Endothelial cell of hepatic sinusoid (primary cell): ENCODE data around the gene VPREB1.
"Not testable (repeated sequence)": the region's sequence is repeated elsewhere in the genome, so short reads cannot be mapped to it uniquely, and the experiment has no call there.

Source experiments
- in situ Hi-C: cut with HindIII; loops from 2 replicates; pipeline ENCODE4 v1.10.0; 2017; ENCODE audit warnings: low sequenced_read_pairs

VPREB1 gene

DNA sequence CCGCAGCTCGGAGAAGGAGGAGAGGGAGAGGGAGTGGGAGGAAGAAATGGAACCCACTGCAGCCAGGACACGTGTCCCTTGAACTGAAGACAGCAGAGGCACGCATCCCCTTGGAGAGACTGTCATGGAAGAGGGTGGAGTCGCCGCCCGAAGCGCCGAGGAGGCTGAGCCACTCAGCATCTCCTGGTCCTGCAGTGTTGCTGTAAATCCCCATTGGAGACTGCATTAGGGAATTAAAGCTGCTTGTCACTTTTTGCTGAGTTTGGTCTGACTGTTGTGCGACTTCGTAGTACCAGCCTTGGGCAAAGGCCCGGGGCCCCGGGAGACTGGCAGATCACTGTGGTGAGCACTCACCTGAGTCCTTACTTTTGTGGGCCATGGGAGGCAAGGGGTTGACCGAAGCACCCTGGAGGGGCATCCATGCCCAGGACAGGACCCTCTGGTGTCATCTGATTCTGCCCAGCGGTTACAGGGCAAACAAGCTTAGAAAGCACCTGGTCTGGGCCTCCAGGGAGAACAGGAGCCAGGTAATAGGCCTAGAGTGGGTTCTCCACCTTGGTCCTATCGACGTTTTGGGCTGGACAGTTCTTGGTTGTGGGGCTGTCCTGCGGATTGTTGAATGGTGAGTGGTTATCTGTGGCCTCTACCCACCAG, 797 bp downstream of the VPREB1 start:
- in situ Hi-C loops = no loop called here

DNA sequence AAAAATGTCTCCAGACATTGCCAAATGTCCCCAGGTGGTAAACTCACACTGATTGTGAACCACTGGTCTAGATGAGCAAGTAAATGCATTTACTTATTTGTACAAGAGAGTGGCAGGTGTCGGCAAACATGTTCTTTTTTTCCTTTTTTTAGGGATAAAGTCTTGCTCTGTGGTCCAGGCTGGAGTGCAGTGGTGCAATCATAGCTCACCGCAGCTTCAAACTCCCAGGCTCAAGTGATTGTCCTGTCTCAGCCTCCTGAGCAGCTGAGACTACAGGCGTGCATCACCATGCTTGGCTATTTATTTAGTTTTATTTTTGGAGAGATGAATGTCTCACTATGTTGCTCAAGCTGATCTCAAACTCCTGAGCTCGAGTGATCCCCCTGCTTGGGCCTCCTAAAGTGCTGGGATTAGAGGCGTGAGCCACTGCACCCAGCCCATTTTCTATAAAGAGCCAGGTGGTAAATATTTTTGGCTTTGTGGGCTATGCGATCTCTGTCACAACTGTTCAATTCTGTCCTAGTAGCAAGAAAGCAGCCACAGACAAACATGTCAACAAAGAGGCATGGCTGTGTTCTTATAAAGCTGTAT, 1.4 kb downstream of the VPREB1 start:
- in situ Hi-C loops = no loop called here

DNA sequence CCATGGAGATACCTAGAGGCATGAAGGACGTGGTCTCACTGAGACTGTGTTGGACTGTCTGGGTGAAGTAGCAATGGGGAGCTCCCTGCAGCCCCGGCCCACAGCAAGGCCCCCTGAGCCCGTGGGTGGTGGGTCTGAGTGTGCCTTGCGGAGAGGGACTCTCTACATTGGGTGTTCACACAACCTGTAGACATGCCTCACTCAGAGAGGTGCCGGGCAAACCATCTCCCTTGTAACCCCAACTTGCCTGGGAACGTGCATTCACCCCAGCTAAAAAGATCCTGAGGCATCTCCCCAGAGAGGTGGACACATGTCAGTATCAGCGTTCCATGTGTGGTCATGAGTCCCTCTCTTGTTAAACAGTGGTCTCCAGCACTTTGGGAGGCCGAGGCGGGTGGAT, 2.1 kb downstream of the VPREB1 start:
- in situ Hi-C loops = no loop called here

DNA sequence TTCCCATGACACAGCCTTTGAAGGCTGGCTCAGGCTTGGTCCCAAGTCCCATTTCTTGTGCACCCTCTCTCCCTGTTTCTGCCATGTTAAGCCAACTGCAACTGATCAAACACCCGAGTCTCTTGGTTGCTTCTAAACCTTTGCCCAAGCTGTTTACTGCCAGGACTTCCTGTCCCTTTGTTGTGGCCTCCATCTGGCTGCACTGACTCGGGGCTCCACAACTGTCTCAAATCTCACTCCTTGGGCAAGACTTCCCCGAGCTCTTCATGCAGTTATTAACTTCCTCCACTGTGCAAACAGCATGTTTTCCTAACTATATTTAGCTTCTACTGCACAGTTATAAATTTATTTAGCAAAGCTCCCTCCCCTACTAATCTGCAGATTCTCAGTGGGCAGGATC, 4.3 kb downstream of the VPREB1 start:
- in situ Hi-C loops = no loop called here

DNA sequence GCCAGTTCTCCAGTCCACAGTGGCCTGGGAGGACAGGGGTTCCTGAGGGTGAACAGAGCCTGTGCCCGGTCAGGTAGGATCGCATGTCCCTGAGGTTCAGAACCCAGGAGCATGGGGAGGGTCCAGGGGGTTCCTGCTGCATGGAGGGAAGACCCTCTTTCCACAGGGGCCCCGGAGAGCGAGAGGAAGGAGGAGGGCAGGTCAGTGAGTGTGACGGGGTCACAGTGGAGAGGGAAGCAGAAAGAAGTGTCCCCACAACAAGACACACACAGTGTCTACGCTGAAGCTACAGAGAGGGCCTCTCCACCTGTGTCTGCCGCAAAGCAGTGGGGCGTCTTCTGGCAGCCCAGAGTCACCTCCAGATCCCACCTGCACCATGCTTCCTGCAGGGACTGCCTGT, 6.1 kb downstream of the VPREB1 start:
- in situ Hi-C loops = not testable (repeated sequence)

DNA sequence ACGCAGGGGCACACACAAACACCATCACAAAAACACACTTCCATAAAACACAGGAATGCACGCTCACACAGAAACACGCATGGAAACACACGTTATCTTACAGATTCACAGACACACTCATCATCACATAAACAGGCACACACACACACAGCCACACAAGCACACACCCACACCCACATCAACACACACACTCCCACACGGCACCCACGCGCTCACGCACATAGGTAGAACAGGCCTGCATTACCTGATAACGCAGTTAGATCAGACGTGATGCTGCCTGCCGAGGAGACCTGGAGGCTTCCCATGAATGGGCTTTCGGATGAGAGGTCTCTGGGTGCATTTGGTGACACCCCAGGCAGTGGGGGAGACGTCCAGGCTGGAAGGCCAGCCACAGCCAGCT, 11.5 kb downstream of the VPREB1 start:
- in situ Hi-C loops = not testable (repeated sequence)

DNA sequence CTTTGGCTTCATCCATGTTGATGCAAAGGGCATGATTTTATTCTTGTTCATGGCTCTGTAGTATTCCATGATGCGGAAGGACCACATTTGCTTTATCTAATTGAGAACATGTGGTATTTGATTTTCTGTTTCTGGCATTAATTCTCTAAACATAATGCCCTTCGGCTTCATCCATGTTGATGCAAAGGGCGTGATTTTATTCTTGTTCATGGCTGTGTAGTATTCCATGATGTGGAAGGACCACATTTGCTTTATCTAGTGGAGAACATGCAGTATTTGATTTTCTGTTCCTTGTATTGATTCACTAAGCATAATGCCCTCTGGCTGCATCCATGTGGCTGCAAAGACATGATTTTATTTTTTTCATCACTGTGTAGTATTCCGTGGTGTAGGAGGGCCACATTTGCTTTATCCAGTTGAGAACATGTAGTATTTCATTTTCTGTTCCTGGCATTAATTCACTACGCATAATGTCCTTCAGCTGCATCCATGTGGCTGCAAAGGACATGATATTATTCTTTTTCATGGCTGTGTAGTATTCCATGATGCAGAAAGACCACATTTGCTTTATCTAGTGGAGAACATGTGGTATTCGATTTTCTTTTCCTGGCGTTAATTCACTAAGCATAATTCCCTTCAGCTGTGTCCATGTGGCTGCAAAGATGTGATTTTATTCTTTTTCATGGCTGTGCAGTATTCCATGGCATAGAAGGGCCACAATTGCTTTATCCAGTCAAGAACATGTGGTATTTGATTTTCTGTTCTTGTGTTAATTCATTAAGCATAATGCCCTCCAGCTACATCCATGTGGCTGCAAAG, 14.2 kb downstream of the VPREB1 start:
- in situ Hi-C loops = not testable (repeated sequence)

DNA sequence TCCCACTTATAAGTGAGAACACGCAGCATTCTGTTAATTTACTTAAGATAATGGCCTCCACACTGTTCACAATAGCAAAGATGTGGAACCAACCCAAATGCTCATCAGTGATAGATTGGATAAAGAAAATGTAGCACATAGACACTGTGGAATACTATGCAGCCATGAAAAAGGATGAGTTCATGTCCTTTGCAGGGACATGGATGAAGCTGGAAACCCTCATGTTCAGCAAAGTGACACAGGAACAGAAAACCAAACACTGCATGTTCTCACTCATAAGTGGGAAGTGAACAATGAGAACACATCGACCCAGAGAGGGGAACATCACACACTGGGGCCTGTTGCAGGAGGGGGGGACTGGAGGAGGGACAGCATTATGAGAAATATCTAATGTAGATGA, 15.6 kb downstream of the VPREB1 start:
- in situ Hi-C loops = not testable (repeated sequence)

DNA sequence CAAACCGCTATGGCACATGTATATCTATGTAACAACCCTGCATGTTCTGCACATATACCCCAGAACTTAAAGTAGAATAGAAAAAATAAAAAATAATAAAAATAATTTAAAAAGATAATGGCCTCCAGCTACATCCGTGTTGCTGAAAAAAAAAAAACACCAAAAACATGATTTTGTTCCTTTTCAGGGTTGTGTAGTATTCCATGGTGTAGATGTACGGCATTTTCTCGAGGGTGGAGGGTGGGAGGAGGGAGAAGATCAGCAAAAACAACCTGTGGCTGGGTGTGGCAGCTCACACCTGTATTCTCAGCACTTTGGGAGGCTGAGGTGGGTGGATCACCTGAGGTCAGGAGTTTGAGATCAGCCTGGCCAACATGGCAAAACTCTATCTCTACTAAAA, 16.0 kb downstream of the VPREB1 start:
- in situ Hi-C loops = not testable (repeated sequence)

DNA sequence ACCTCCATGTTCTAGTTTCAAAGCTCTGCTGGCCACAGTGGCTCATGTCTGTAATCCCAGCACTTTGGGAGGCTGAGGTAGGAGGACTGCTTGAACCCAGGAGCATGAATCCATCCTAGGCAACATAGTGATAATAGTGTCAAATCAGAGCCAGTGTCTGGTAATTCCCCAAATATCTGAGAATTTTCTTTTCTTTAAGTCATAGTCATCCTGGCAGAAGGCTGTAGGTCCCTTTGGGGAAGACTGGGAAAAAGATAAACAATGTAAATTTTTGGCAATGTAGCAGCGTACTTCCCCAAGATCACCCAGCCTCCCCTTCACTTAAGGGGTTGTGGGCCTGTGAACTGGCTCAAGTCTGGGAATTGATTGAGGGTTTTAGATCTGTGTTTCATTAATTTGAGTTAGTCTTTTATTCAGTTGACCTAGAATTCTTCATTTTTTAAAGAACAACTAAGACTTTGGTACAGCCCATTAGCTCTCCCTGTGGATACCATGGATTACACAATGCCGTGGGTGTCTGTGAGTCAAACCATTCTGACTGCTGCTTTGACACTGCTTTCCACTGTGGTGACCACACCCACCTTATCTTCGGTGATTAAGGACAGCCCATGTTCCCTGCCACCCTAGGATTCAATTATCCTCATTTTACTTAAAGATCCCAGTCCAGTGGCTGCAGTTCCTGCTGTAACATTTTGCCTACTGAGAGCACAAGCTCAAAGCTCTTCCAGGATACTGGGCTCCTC, 17.9 kb downstream of the VPREB1 start:
- in situ Hi-C loops = not testable (repeated sequence)

DNA sequence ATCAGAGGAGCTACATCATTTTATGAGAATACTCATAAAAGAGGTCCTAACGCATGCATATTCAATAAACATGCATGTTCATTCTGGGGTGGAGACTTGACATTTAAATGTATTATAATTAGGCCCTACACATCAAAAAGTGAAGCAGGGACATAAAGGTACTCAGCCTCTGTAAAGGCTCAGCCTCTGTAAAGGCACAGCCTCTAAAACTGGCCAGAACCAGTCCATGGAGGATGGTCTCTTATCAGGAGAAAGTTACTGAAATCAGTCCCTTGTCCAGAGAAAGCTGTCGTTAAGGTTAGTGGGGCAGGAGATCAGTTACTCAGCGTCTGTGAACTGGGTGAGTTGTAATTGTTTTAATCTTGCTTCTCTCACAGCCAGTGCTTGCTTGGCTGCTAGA, 19.2 kb downstream of the VPREB1 start:
- in situ Hi-C loops = not testable (repeated sequence)

DNA sequence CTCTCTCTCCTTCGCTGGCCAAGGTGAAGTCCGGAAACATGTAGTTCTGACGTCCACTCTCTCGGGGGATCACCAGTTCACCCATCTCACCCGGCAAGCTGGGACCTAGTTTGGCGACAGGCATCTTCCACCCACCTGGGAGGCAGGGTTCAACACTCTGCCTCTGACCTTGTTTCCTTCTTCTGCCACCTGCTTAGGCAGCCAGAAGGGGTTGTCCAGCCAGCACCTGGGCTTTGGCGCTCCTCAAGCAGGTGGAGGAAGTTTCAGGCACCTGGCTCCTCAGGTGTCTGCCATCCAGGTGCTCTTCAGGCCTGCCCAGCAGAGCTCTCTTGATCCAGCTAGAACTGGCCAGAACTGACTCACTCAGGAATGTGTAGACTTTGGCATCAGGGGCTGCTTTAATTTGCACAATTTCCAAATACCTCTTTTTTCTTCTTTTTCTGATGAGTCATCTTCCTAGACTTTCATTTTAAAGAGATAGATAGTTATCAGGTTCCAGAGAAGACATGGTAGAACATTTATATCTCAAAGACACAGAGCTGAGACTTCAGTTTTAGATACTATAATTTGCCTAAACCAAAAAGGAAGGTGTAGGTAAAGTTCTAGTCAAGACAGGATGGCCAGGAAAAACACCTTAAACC, 25.6 kb downstream of the VPREB1 start:
- in situ Hi-C loops = not testable (repeated sequence)

DNA sequence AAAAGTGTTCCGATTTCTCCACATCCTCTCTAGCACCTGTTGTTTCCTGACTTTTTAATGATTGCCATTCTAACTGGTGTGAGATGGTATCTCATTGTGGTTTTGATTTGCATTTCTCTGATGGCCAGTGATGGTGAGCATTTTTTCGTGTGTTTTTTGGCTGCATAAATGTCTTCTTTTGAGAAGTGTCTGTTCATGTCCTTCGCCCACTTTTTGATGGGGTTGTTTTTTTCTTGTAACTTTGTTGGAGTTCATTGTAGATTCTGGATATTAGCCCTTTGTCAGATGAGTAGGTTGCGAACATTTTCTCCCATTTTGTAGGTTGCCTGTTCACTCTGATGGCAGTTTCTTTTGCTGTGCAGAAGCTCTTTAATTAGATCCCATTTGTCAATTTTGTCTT, 32.8 kb downstream of the VPREB1 start:
- in situ Hi-C loops = not testable (repeated sequence)

DNA sequence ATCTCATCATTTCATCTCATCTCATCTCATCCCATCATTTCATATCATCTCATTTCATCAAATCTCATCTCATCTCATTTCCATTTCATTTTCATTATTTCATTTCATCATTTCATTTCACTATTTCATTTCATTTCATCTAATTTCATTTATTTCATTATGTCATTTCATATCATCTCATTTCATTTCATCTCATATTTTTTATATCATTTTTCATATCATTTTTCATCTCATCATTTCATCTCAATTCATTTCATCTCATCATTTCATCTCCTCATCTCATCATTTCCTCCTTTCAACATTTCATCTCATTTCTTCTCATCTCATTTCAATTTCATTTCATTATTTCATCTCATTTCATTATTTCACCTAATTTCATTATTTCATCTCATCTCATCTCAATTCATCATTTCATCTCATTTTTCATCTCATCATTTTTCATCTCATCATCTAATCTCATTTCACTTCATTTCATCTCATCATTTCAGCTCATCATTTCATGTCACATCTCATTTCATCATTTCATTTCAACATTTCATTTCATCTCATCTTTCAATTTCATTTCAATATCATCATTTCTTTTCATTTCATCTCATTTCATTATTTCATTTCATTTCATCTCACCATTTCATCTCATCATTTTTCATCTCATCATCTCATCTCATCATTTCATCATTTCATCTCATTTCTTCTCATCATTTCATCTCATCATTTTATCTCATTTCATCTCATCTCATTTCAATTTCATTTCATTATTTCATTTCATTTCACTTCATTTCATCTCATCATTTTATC, 40.6 kb downstream of the VPREB1 start:
- in situ Hi-C loops = not testable (repeated sequence)

DNA sequence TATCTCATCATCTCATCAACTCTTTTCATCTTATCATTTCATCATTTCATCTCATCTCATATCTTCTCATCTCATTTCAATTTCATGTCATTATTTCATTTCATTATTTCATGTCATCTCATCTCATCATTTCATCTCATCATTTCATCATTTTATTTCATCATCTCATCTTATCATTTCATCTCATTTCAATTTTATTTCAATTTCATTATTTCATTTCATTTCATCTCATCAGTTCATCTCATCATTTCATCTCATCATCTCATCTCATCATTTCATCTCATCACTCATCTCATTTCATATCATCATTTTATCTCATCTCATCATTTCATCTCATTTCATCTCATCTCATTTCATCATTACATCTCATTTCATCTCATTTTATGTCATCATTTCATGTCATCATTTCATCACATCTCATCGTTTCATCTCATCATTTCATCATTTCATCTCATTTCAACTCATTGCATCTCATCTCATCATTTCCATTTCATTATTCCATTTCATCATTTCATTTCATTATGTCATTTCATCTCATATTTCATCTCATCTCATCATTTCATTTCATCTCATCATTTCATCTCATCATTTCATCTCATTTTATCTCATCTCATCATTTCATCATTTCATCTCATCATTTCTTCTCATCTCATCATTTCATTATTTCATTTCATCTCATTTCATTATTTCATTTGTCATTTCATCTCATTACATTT, 42.0 kb downstream of the VPREB1 start:
- in situ Hi-C loops = not testable (repeated sequence)

DNA sequence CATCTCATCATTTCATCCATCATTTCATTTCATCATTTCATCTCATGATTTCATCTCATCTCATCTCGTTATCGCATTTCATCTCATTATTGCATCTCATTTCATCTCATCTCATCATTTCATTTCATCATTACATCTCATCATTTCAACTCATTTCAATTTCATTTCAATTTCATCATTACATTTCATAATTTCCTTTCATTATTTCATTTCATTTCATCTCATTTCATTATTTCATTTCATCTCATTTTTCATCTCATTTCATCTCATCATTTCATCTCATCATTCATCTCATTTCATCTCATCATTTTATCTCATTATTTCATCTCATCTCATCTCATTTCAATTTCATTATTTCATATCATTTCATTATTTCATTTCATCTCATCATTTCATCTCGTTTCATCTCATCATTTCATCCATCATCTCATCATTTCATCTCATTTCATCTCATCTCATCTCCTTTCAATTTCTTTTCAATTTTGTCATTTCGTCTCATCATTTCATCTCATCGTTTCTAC, 42.6 kb downstream of the VPREB1 start:
- in situ Hi-C loops = not testable (repeated sequence)

DNA sequence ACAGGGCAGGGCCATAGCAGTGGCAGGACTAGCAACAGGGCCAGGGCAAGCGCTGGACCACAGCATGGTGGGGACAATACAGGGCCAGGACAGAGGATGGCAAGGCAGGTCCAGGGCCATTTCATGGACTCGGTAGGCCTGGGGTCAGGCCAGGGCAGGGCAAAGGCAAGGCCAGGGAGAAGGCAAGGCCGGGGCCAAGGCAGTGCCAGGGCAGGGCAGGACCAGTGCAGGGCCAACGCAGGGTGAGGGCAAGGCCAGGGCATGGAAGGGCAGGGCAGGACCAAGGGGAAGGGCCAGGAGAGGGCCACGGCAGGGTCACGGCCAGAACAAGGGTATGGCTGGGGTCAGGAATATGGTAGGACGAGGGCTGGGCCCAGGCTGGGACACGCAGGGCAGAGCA, 45.1 kb downstream of the VPREB1 start:
- in situ Hi-C loops = not testable (repeated sequence)

DNA sequence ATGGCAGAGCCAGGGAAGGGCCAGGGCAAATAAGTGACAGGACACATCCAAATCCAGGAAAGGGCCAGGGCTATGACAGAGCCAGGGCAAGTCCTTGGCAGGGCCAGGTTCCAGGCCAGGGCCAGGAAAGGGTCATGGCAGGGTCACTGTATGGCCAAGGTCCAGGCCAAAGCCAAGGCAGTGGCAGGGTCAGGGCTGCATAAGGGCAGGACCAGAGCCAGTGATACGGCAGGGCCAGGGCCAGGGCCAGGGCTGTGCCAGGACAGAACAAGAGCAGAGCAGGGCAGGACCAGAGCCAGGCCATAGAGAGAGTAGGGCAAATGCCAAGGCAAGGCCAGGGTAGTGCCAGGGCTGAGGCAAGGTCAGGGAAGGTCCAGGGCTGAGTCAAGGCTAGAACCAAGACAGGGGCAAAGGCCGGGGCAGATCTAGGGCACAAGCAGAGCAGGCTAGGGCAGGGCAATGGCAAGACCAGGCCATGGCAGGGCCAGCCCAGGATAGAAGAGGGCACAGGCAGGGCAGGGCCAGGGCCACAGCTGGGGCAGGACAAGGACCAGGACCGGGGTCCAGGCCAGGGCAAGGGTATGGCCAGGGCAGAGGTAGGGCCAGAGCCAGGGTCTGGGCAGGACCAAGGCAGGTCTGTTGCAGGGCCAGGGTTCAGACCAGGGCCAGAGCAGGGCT, 46.7 kb downstream of the VPREB1 start:
- in situ Hi-C loops = not testable (repeated sequence)

DNA sequence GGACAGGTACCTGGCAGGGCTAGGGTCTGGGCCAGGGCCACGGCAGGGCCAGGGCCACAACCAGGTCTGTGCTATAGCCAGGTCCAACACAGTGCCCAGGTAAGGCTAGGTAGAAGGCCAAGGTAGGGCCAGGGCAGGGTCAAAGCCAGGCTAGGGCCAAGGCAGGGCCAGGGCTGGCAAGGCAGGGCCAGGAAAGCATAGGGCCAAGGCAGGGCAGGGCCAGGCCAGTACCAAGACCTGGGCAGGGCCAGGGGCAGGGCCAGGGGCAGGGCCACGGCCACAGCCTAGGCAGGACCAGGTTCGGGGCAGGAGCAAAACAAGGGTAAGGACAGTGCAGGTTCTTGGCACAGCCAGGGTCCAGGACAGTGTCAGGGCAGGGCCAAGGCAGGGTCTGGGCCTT, 48.1 kb downstream of the VPREB1 start:
- in situ Hi-C loops = not testable (repeated sequence)
